ENCODE measurements around the gene IMMP2L.

The IMMP2L gene

DNA sequence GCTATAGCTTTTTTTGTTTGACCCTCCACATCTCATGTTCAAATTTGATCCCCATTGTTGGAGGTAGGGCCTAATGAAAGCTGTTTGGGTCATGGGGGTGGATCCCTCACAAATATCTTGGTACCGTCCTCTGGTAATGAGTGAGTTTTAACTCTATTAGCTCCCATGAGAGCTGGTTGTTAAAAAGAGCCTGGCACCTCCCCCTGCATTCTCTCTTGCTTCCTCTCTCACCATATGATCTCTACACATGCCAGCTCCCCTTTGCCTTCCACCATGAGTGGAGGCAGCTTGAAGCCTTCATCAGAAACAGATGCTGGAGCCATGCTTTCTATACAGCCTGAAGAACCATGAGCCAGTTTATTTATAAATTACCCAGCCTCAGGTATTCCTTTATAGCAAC lies 43.0 kb upstream of the IMMP2L start:
- TF ChIP-seq, protein P1, sequence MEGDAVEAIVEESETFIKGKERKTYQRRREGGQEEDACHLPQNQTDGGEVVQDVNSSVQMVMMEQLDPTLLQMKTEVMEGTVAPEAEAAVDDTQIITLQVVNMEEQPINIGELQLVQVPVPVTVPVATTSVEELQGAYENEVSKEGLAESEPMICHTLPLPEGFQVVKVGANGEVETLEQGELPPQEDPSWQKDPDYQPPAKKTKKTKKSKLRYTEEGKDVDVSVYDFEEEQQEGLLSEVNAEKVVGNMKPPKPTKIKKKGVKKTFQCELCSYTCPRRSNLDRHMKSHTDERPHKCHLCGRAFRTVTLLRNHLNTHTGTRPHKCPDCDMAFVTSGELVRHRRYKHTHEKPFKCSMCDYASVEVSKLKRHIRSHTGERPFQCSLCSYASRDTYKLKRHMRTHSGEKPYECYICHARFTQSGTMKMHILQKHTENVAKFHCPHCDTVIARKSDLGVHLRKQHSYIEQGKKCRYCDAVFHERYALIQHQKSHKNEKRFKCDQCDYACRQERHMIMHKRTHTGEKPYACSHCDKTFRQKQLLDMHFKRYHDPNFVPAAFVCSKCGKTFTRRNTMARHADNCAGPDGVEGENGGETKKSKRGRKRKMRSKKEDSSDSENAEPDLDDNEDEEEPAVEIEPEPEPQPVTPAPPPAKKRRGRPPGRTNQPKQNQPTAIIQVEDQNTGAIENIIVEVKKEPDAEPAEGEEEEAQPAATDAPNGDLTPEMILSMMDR (IDR thresholded peaks at IDR 0.05; ENCODE audit: insufficient read depth, low read length, poor library complexity, severe bottlenecking): no peak
- TF ChIP-seq EZH2phosphoT487 (conservative IDR thresholded peaks at IDR 0.05; ENCODE audit: low read length): no peak
- Histone ChIP-seq H3K27ac (ENCODE audit: low read depth, low read length) (no peak overlapping the region), H3K4me2 (ENCODE audit: low read depth, low read length, poor library complexity, severe bottlenecking) (no peak overlapping the region), H3F3A (ENCODE audit: insufficient read depth) (no peaks in the 10 kb centered on the region), H4K20me1 (ENCODE audit: low read depth, low read length) (no peaks in the 10 kb centered on the region), H3K9me2 (replicated peaks; ENCODE audit: insufficient read depth, low read length) (no peaks in the 10 kb centered on the region), H3K9ac (ENCODE audit: low read length) (no peak overlapping the region), H3K27me3 (ENCODE audit: low read length) (no peaks in the 10 kb centered on the region), H3K79me2 (ENCODE audit: insufficient read depth, low read length) (no peaks in the 10 kb centered on the region), H3K36me3 (ENCODE audit: low read length) (no peaks in the 10 kb centered on the region), H3K9me3 (ENCODE audit: insufficient read depth, low read length) (no peaks in the 10 kb centered on the region), H2AFZ (ENCODE audit: low read depth, low read length, severe bottlenecking) (no peak overlapping the region), H3K4me3 (ENCODE audit: insufficient read depth, low read length, poor library complexity, severe bottlenecking) (no peak overlapping the region)

DNA sequence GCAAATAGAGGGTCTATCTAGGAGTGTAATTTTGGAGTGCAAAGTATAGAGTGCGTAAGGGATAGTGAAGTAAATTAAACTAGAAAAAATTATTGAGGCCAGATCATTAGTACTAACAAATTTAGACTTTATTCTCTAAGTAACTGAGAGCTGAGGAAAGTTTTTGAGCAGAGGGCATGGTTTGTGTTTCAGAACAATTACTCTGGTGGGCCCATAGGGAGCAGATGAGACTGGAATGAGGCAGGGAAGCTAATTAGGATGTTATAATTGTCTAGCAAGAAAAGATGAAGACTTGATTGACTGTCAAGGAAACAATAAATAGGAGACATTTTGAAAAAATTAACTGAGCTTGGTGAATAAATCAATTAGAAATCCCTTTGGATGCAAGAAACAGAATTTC lies 37.8 kb upstream of the IMMP2L start:
- Histone ChIP-seq H3K4me2 (ENCODE audit: low read depth, low read length, poor library complexity, severe bottlenecking) (no peak overlapping the region), H3K9me3 (ENCODE audit: insufficient read depth, low read length) (no peaks in the 10 kb centered on the region), H3K27me3 (ENCODE audit: low read length) (no peaks in the 10 kb centered on the region), H2AFZ (ENCODE audit: low read depth, low read length, severe bottlenecking) (no peak overlapping the region), H3K27ac (ENCODE audit: low read depth, low read length) (no peak overlapping the region), H4K20me1 (ENCODE audit: low read depth, low read length) (no peaks in the 10 kb centered on the region), H3K79me2 (ENCODE audit: insufficient read depth, low read length) (no peaks in the 10 kb centered on the region), H3K9ac (ENCODE audit: low read length) (no peak overlapping the region), H3K36me3 (ENCODE audit: low read length) (no peaks in the 10 kb centered on the region), H3K4me3 (ENCODE audit: insufficient read depth, low read length, poor library complexity, severe bottlenecking) (no peak overlapping the region), H3F3A (ENCODE audit: insufficient read depth) (no peaks in the 10 kb centered on the region), H3K9me2 (replicated peaks; ENCODE audit: insufficient read depth, low read length) (no peaks in the 10 kb centered on the region)
- TF ChIP-seq, protein P1 (IDR thresholded peaks at IDR 0.05; ENCODE audit: insufficient read depth, low read length, poor library complexity, severe bottlenecking): no peak
- no peak for TF ChIP-seq EZH2phosphoT487 (conservative IDR thresholded peaks at IDR 0.05; ENCODE audit: low read length)

DNA sequence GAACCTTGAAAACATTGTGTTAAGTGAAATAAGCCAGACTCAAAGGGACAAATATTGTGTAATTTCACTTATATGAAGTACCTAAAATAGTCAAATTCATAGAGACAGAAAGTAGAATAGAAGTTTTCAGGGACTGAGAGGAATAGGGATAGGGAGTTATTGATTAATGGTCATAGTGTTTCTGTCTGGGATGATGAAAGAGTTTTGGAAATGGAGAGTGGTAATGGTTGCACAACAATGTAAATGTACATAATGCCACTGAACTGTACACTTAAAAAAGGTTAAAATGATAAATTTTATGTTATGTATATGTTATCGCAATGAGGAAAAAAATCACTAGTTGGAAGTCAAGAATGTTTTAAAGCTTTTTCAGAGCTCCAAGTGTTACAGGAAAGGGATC lies 33.5 kb upstream of the IMMP2L start:
- Histone ChIP-seq H2AFZ (ENCODE audit: low read depth, low read length, severe bottlenecking) (no peak overlapping the region), H3K4me3 (ENCODE audit: insufficient read depth, low read length, poor library complexity, severe bottlenecking) (no peak overlapping the region), H3K27me3 (ENCODE audit: low read length) (no peaks in the 10 kb centered on the region), H3K4me2 (ENCODE audit: low read depth, low read length, poor library complexity, severe bottlenecking) (no peak overlapping the region), H3K9ac (ENCODE audit: low read length) (no peak overlapping the region), H3K36me3 (ENCODE audit: low read length) (no peaks in the 10 kb centered on the region), H4K20me1 (ENCODE audit: low read depth, low read length) (no peaks in the 10 kb centered on the region), H3K9me2 (replicated peaks; ENCODE audit: insufficient read depth, low read length) (no peaks in the 10 kb centered on the region), H3K27ac (ENCODE audit: low read depth, low read length) (no peak overlapping the region), H3K9me3 (ENCODE audit: insufficient read depth, low read length) (no peaks in the 10 kb centered on the region), H3K79me2 (ENCODE audit: insufficient read depth, low read length) (no peaks in the 10 kb centered on the region), H3F3A (ENCODE audit: insufficient read depth) (no peaks in the 10 kb centered on the region)
- TF ChIP-seq EZH2phosphoT487 (conservative IDR thresholded peaks at IDR 0.05; ENCODE audit: low read length): no peak
- TF ChIP-seq, protein P1 (IDR thresholded peaks at IDR 0.05; ENCODE audit: insufficient read depth, low read length, poor library complexity, severe bottlenecking): no peak

All from SU-DHL-6 (cell line).